TTC549 (cell line): ENCODE data around the gene SIPA1L3.
"Not testable (repeated sequence)": the region's sequence is repeated elsewhere in the genome, so short reads cannot be mapped to it uniquely, and the experiment has no call there.

Experiments used
- FAIRE-seq: peaks from 2 replicates; lab custom pipeline; 2012; peaks lifted over from hg19 to GRCh38; lab: Jason Lieb, UNC

SIPA1L3 gene

GRCh38 chr19:38216785-38217641 lies 310.0 kb downstream of the SIPA1L3 start:
- FAIRE-seq, result no peak

- no peak for FAIRE-seq
Observed at GRCh38 chr19:38218204-38218603, 311.2 kb downstream of the SIPA1L3 start.

GRCh38 chr19:38219221-38219620 lies 312.2 kb downstream of the SIPA1L3 start:
- FAIRE-seq, result no peak

GRCh38 chr19:38221421-38221820 lies 314.4 kb downstream of the SIPA1L3 start:
- FAIRE-seq, result no peak

- no peak for FAIRE-seq
Observed at GRCh38 chr19:38221919-38222830, 315.2 kb downstream of the SIPA1L3 start.

GRCh38 chr19:38223119-38223523 lies 316.1 kb downstream of the SIPA1L3 start:
- FAIRE-seq, result no peak

GRCh38 chr19:38223617-38224013 lies 316.6 kb downstream of the SIPA1L3 start:
- no peak for FAIRE-seq

- FAIRE-seq, result no peak
Observed at GRCh38 chr19:38224014-38224862, 317.2 kb downstream of the SIPA1L3 start, which contains the start of gene DPF1. Gene DPF1 (minus strand): TSS chr19:38224222. CDS start chr19:38224142, 80 bp downstream.

GRCh38 chr19:38224863-38225218 lies 317.8 kb downstream of the SIPA1L3 start:
- FAIRE-seq, result not testable (repeated sequence)

GRCh38 chr19:38227287-38228004 lies 320.4 kb downstream of the SIPA1L3 start:
- no peak for FAIRE-seq

GRCh38 chr19:38228005-38228377 lies 321.0 kb downstream of the SIPA1L3 start:
- FAIRE-seq, result no peak

- FAIRE-seq, result no peak
Observed at GRCh38 chr19:38228491-38229439, 321.8 kb downstream of the SIPA1L3 start.

GRCh38 chr19:38229585-38230073 lies 322.6 kb downstream of the SIPA1L3 start:
- FAIRE-seq, result no peak

- FAIRE-seq, result not testable (repeated sequence)
Observed at GRCh38 chr19:38230506-38231133, 323.6 kb downstream of the SIPA1L3 start.

GRCh38 chr19:38231918-38232317 lies 324.9 kb downstream of the SIPA1L3 start:
- no peak for FAIRE-seq

- FAIRE-seq, result no peak
Observed at GRCh38 chr19:38233740-38234251, 326.8 kb downstream of the SIPA1L3 start.

GRCh38 chr19:38234615-38235014 lies 327.6 kb downstream of the SIPA1L3 start:
- FAIRE-seq, result no peak

GRCh38 chr19:38239816-38240215 lies 332.8 kb downstream of the SIPA1L3 start:
- FAIRE-seq, result no peak

GRCh38 chr19:38243279-38243673 lies 336.3 kb downstream of the SIPA1L3 start:
- FAIRE-seq, result no peak
